Measurements from ENCODE around the gene VSIG2.

Gene VSIG2

DNA sequence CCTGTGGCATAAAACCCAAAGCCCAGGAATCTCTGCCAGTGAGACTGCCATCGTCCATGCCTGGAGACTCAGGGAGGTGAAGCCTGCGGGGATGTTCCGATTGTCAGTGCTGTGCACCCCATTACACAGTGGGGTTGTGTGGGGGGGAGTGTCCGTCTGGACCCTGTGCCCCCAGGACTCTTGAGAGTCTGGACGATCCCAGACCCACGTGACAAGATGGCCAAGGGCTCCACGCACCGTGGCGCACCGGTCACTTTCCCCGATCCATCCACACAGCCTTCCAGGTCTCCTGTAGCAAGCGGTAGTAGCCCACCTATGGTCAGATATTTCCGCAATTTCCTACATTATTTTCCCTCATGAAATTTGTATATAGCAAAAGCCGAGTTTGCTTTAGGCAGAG is 33.3 kb downstream of the VSIG2 start:
- ATAC-seq = no peak

DNA sequence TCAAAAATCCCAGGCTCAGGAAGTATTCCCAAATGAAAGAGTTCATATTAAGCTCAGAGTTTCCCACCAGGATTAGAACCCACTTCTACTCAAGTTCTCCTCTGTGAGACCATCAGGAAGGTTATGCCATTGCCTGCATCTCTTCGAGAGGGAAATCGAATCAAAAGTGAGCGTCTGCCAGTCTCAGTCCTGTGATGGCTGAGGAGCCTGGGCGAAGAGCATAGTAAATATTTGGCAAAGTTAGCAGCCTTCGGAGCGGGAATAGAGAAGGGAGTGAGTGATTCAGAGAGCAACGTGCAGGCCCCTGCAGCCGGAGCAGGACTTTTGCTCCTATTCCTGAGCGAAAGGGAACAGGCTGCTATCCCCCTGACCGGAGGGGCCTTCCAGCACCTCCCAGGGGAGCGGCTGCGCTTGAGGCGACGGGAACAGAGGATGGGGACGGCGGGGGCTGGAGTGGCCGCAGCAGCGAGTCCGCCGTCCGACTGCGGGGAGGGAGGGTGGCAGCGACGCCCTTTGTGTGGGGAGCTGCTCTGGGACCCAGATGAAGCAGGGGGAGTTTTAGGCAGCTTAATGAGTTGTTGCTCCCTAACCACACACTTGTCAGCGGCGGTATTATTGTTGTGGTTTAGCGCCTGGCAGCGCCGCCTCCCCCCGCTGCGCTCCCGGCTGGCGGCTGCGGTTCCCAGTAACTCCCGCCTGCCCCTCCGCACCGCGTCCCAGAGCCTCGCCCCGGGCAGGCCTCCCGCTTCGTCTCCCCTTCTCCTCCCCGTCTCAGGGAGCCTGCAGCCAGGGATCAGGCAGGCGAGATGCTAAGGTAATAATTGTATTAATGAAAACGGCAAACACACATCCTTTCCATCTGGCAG is 34.0 kb downstream of the VSIG2 start:
- ATAC-seq = peak in 1 of 2 donors; percentile 36

DNA sequence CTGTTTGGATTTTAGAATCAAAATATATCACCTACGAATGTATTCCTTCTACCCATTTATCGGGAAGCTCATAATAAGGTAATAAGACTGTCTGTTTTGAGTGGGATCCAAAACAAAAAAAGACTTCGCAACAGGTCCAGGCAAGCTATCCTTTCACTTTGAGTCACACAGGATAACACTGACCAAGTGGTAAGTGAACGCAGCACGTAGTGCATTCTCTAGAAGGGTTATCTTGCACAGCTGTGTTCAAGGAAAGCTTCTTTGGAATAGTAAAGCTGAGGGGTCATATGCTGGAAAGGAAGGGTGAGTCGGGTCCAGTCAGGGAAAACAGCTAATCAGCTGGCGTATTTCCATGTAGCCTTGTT is 34.7 kb downstream of the VSIG2 start:
- no peak for ATAC-seq

DNA sequence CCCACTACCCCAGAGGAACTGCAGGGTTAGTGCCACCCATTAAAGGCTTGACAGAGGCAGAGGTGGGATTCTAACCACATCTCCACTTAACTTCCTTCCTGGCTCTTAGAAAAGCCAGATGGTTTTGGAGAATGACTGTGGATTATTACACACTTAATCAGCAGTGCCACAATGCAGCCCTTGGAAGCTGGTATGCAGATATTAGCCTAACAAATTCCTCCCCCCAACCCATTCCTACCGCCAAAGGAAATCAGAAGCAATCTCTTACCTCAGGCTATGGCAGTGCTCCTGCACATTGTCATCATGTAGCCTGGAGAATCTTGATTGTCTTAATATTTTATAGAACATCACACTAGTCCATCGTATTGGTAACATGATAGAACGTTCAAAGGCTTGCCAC is 35.5 kb downstream of the VSIG2 start:
- no peak for ATAC-seq

DNA sequence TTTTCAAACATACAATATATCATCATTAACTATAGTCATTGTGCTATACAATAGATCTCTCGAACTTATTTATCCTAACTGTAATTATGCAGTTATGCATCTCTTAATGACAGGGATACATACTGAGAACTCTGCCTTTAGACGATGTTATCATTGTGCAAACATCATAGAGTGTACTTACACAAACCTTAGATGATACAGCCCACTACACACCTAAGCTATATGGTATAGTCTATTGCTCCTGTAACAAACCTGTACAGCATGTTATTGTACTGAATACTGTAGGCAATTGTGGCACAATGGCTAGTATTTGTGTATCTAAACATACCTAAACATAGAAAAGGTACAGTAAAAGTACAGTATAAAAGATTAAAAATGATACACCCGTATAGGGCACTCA is 39.7 kb downstream of the VSIG2 start:
- ATAC-seq = no peak

DNA sequence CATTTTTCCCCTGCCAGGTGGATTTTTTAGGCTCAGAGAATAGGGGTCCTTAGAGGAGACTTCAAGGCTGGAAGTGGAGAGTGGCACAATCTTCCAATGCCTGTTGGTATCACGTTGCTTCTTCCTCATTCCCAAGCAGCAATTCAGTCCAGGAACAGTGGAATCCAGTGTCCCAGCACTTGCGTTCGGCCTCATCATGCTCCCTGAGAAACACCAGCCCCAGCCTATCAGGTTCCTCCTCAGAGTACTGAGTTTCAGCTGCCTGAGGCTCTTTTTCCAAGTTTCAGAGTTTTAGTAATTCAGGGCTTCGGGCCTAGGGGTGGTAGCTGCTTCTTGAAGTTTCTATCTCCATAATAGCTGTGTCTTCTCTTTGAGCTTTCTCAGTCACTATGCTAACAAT is 44.2 kb downstream of the VSIG2 start:
- no peak for ATAC-seq

DNA sequence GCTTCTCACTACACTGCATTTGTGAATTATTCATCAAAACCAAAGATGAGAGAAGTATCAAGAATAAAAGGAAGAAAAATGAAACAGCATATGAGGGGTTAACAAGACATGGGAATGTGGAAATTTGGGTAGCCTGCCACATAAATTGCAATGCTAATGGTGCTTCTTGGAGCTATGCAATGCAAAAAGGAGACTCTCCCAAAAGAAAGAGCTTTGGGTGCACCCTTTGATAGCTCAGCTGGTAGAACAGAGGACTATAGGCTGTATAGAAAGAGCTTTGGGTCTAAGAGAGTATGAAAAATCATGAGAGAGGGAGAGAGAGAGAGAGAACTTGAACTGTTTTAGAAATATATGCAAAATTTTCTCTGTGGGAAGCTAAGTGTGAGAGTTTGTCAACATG is 52.0 kb downstream of the VSIG2 start:
- ATAC-seq = no peak

DNA sequence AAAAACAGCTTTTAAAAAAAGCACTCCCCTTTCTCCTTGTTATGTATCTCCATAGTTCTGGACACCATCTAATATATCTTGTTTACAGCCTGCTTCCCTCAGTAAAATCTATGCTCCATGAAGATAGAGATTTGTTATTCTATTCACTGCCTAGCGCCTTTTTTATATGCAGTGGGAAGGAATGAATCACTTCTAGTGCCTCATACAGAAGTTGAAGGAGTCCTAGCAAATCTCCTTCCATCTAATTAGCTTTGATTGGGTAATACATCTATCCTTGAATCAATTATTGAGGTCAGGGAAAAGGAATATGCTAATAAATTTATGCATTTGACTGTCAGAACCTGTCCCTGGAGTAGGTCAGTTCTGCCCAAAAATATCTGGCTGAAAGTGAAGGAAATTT is 52.5 kb downstream of the VSIG2 start:
- no peak for ATAC-seq
